Aorta (tissue), 5 donors: ENCODE data around the gene PTCSC3. TPM values are rescaled to one million over a fixed set of nuclear protein-coding genes. Genes with fewer than 3 reads are reported as not detected.

Experiments used
- ATAC-seq: fragments of 200-7000 bp; cut with Tn5 transposase; one replicate; pipeline ENCODE4 v1.9.1; 2022; ENCODE audit warnings: moderate library complexity; ENCODE audit not compliant: low FRiP score
- DNase-seq, 2 donors: peaks; one replicate each; pipeline ENCODE4 v3.0.0-alpha.2; 2020
- H3K27ac ChIP-seq, 2 donors: one replicate each; pipeline ENCODE4 v1.5.1; 2013; ENCODE audit warnings: low read length in 2 of 2, mild to moderate bottlenecking in 2 of 2, moderate library complexity in 2 of 2, control low read depth in 1 of 2, inconsistent platforms in 1 of 2, low read depth in 1 of 2
- H3K27me3 ChIP-seq, 2 donors: one replicate each; pipeline ENCODE4 v1.6.1; 2013; ENCODE audit warnings: control low read depth in 1 of 2, low read length in 1 of 2, mild to moderate bottlenecking in 1 of 2, moderate library complexity in 1 of 2; ENCODE audit not compliant: insufficient read depth in 2 of 2, control insufficient read depth in 1 of 2
- H3K36me3 ChIP-seq, 2 donors: one replicate each; pipeline ENCODE4 v1.6.1; 2013; ENCODE audit warnings: control low read depth in 1 of 2, low read length in 1 of 2, mild to moderate bottlenecking in 1 of 2; ENCODE audit not compliant: insufficient read depth in 2 of 2, control insufficient read depth in 1 of 2
- H3K4me1 ChIP-seq, 2 donors: one replicate each; pipeline ENCODE4 v1.6.1; 2013; ENCODE audit warnings: low read length in 2 of 2, control low read depth in 1 of 2, mild to moderate bottlenecking in 1 of 2, moderate library complexity in 1 of 2; ENCODE audit not compliant: insufficient read depth in 2 of 2, control insufficient read depth in 1 of 2
- H3K4me3 ChIP-seq, 2 donors: one replicate each; pipeline ENCODE4 v1.5.1; 2013; ENCODE audit warnings: low read length in 2 of 2, control low read depth in 1 of 2, mild to moderate bottlenecking in 1 of 2
- H3K9me3 ChIP-seq: one replicate; pipeline ENCODE4 v1.6.1; 2013; ENCODE audit warnings: mild to moderate bottlenecking, low read length; ENCODE audit not compliant: control insufficient read depth
- WGBS, 2 donors: extraction: QIAGEN DNeasy Blood & Tissue Kit; methylation state at CpG; one replicate each; pipeline ENCODE4 v1.1.7; 2013; 5-methylcytosine and 5-hydroxymethylcytosine counted together
- intact Hi-C, 2 donors: fragments of 100-400 bp; cut with DNase I; formaldehyde crosslinking; loops; one replicate each; pipeline versions ENCODE4 v1.14.2 to v1.15.0; 2022
- polyA plus RNA-seq, 2 donors: library from polyadenylated mRNA; stranded (reverse); fragments of 200-250 nt; gene quantifications; one replicate each; pipeline ENCODE4 v1.2.3, GENCODE V29; 2013
- total RNA-seq, 2 donors: library from RNA; stranded (reverse); fragmentation: NEBNext Ultra II Directional; extraction: Animal tissue kit (Norgen Biotek cat#: 25700); gene quantifications; one replicate each; pipeline ENCODE4 v1.2.1, GENCODE V29; 2021
- donor health status: healthy with polysubstance abuse.
- donor health status: Bipolar disorder and iron deficiency.
- donor health status: DM: no; HTN: no; CAD: no.
- donor health status: DM: no; HTN: no; CAD: no.
- donor health status: DM: yes; HTN: yes; CAD: no.

Gene PTCSC3
- total and polyA plus RNA-seq, 4 donors = not detected

DNA sequence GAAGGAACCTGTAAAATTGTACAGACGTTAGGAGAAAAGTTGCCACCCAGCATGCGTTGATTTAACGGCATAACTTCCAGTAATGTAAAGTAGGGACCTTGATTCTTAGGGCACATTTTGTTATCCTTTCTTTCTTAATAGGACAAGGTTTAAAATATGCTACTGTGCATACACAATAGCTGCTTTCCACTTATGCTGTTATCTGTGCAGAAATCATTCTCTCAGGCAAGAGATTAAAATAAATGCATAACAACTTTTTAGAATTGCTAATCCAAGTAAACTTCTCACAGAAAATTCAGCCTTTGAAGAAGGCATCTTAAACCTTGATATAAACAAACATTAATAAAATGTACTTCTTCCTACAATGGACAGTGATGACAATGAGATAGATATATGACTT is 16.0 kb upstream of the PTCSC3 start:
- Histone ChIP-seq H3K27me3 (no peaks in the 10 kb centered on the region), H3K4me3 (no peak overlapping the region), H3K9me3 (no peaks in the 10 kb centered on the region), H3K4me1 (no peaks in the 10 kb centered on the region), H3K27ac (no peak overlapping the region), H3K36me3 (no peaks in the 10 kb centered on the region)
- ATAC-seq (no peak), DNase-seq (no peak)
- intact Hi-C loops = no loop called here
- WGBS, 2 donors = 59% methylated on average over 3 of the region's 3 CpGs

DNA sequence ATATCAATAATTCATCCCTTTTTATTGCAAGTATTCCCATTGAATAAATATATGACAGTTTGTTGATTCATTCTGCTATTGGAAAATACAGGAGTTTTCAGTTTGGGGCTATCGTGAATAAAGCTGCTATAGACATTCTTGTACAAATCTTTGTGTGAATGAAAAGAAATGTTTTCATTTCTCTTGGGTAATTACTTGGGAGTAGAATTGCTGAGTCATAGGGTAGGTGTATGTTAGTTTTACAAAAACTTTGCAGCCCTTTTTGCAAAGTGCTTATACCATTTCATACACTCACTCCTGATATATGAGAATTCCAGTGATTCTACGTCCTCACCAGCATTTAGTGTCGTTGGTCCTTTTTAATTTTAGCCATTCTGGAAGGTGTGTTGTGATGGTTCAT is 6.9 kb upstream of the PTCSC3 start:
- Histone ChIP-seq H3K27me3 (no peaks in the 10 kb centered on the region), H3K27ac (no peak overlapping the region), H3K36me3 (no peaks in the 10 kb centered on the region), H3K4me3 (no peak overlapping the region), H3K9me3 (peaks cover 3% of the 10 kb centered on the region), H3K4me1 (no peaks in the 10 kb centered on the region)
- intact Hi-C loops = no loop called here
- 64 to 70% methylated on average over 3 of the region's 3 CpGs for WGBS, 2 donors
- ATAC-seq (no peak), DNase-seq (no peak)

DNA sequence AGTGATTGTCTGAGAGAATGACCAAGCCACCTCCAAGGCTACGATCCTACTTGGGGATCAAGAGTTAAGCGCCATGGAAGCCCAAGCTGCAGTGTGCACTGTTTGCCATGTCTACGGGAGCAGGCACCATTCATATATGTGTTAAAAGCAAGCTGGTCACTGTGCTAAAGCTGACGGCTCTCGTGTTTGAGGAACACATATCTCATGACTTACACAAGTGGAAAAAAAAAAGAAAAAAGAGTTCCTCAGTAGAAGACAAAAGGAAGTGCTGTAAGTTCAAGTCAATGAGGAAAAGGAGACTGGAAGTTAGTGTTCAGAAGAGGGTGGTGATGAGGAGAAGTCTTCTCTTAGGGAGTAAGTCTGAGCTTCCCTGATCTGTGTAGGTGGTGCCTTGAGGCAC is 4.9 kb upstream of the PTCSC3 start:
- intact Hi-C loops = no loop called here
- H3K27me3 ChIP-seq = no peaks in the 10 kb centered on the region
- DNase-seq (no peak), ATAC-seq (no peak)
- no peak overlapping the region for H3K4me3 ChIP-seq
- H3K4me1 ChIP-seq = no peaks in the 10 kb centered on the region
- H3K27ac ChIP-seq = no peak overlapping the region
- no peaks in the 10 kb centered on the region for H3K36me3 ChIP-seq
- 73 to 77% methylated on average over 5 of the region's 5 CpGs for WGBS, 2 donors
- peaks cover 3% of the 10 kb centered on the region for H3K9me3 ChIP-seq

GRCh38 chr14:36177489-36177888 is 967 bp upstream of the PTCSC3 start:
- DNase-seq (no peak), ATAC-seq (no peak)
- Histone ChIP-seq H3K4me3 (no peak overlapping the region), H3K4me1 (no peaks in the 10 kb centered on the region), H3K36me3 (no peaks in the 10 kb centered on the region), H3K27me3 (no peaks in the 10 kb centered on the region), H3K9me3 (peaks cover 4% of the 10 kb centered on the region), H3K27ac (no peak overlapping the region)
- WGBS, 2 donors = 50 to 56% methylated on average over 1 of the region's 1 CpG
- intact Hi-C loops = no loop called here

DNA sequence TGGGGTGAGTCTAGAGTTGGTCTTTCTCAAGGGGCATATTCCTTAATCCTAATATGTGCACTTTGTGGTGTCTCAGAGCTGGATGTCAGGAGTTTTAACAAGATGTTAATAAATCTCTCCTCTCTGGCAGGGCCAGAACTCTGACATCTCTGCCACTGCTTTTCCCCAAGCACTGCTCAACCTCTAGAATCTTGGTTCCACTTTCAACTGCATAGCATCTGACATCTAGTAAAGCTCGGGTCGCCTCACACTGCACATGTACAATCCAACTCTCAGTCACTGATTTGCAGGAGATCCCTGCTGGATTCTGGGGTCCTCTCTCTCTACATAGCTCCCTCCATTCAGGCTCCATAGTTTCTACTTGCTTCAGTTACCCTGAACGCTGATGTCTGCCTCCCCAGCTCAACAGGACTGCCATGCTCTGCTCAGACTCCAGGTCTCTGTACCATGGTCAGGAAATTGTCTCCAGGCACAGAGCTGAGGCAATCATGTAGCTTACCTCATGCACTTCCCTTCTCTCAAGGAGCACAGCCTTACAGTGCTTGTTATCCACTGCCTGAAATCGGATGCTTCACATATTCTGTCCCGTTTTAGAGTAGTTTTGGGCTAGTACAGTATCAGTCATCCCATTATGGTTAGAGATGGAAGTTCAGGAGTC is 1.6 kb downstream of the PTCSC3 start:
- Histone ChIP-seq H3K4me1 (no peaks in the 10 kb centered on the region), H3K27me3 (no peaks in the 10 kb centered on the region), H3K36me3 (no peaks in the 10 kb centered on the region), H3K27ac (no peak overlapping the region), H3K9me3 (peaks cover 4% of the 10 kb centered on the region), H3K4me3 (no peak overlapping the region)
- ATAC-seq (no peak), DNase-seq (no peak)
- WGBS, 2 donors = 86 to 90% methylated on average over 5 of the region's 5 CpGs
- intact Hi-C loops = no loop called here

DNA sequence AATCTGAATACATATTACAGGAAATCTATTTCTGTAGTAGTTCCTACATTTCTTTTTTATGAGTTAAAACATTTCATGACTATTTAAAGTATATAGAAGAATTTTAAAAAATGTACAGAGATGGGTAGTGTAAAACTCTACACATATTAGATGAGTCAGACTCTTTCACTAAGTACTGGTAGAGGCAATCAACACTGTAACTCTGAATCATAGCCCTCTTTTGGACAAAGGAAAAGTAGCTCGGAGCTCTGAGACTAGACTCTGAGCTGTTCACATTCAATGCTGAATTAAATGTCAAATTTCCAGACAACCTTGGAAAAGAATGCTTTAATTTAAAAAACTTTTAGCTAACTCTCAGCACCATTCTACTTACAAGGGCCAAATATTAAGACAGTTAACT is 3.4 kb downstream of the PTCSC3 start:
- DNase-seq (no peak), ATAC-seq (no peak)
- intact Hi-C loops = no loop called here
- H3K9me3 ChIP-seq = peaks cover 3% of the 10 kb centered on the region
- H3K36me3 ChIP-seq = no peaks in the 10 kb centered on the region
- no peak overlapping the region for H3K4me3 ChIP-seq
- no peaks in the 10 kb centered on the region for H3K4me1 ChIP-seq
- H3K27ac ChIP-seq = no peak overlapping the region
- no peaks in the 10 kb centered on the region for H3K27me3 ChIP-seq
- 10 to 15% methylated on average over 1 of the region's 1 CpG for WGBS, 2 donors

DNA sequence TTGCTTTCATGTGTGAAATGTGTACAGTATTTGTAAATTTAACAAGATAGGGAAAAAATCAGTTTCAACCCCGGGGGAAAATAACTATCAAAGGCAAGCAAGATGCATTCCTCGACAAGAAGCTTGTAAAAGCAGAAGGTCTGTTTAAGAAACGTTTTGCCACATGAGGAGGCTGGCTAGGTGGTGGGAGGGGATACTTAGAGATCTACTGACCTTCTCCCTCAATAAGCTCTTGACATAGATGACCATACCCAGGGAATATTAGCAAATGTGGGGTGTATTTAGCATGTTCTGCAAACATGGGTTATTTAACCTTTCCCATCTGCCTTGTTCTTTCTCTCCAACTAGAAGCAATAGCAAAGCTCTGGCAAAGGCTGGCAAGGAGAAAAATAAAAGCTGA is 4.9 kb downstream of the PTCSC3 start:
- no peaks in the 10 kb centered on the region for H3K36me3 ChIP-seq
- H3K4me3 ChIP-seq = no peak overlapping the region
- no peak overlapping the region for H3K27ac ChIP-seq
- DNase-seq = no peak
- no peaks in the 10 kb centered on the region for H3K4me1 ChIP-seq
- H3K9me3 ChIP-seq = peaks cover 3% of the 10 kb centered on the region
- no peak for ATAC-seq
- no peaks in the 10 kb centered on the region for H3K27me3 ChIP-seq
- 31 to 37% methylated on average over 3 of the region's 3 CpGs for WGBS, 2 donors
- intact Hi-C loops = no loop called here

GRCh38 chr14:36167431-36167830 is 9.1 kb downstream of the PTCSC3 start:
- H3K36me3 ChIP-seq = no peaks in the 10 kb centered on the region
- no peaks in the 10 kb centered on the region for H3K9me3 ChIP-seq
- H3K4me1 ChIP-seq = no peaks in the 10 kb centered on the region
- WGBS, 2 donors = 59 to 67% methylated on average over 5 of the region's 5 CpGs
- H3K27me3 ChIP-seq = no peaks in the 10 kb centered on the region
- intact Hi-C loops = no loop called here
- ATAC-seq (no peak), DNase-seq (no peak)
- no peak overlapping the region for H3K27ac ChIP-seq
- no peak overlapping the region for H3K4me3 ChIP-seq

DNA sequence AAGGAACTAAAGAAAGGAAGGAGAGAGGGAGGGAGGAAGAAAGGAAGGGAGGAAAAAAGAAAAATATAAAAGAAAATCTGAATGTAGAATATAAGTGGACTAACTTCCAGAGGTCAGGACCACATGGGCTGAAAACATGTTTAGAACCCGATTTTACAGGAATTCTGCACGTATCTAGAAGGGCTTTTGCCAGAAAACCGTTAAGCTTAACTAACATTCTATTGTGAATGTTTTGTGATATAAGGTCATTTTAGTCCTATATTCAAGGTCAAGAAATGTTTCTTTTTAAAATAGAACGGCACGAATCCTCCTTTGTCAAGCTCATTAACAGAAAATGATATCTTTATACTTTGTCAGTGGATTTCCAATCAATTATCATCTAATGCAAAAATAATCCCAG is 13.1 kb downstream of the PTCSC3 start:
- Histone ChIP-seq H3K27me3 (no peaks in the 10 kb centered on the region), H3K4me1 (no peaks in the 10 kb centered on the region), H3K9me3 (no peaks in the 10 kb centered on the region), H3K36me3 (no peaks in the 10 kb centered on the region), H3K27ac (no peak overlapping the region), H3K4me3 (no peak overlapping the region)
- ATAC-seq (no peak), DNase-seq (no peak)
- intact Hi-C loops = no loop called here
- 70 to 73% methylated on average over 5 of the region's 5 CpGs for WGBS, 2 donors
